K562 (cell line): ENCODE measurements around the gene HYI. TPM values are rescaled to one million over a fixed set of nuclear protein-coding genes. Genes with fewer than 3 reads are reported as not detected.

Experiments
- ATAC-seq: fragments of 200-7000 bp; cut with Tn5 transposase; 3 replicates; pipeline ENCODE4 v1.9.1; 2020; ENCODE audit warnings: moderate library complexity
- BruUV-seq: library from RNA; stranded (reverse); fragments of 400-500 nt; replicated peaks from 2 replicates; lab custom pipeline; 2021; lab: Mats Ljungman, UMichigan
- CTCF ChIA-PET: fragments of 300-600 bp; formaldehyde crosslinking; extraction: SDS; loops from one replicate; lab custom pipeline; 2021; ENCODE audit warnings: low intra/inter-chr PET ratio; lab: Yijun Ruan, JAX
- POLR2A ChIA-PET: fragments of 300-600, 350-650 bp; sonication (Branson Sonifier 250); formaldehyde crosslinking; extraction: SDS; loops from one replicate; lab custom pipeline; 2021; ENCODE audit warnings: antibody characterized with exemption, inconsistent platforms; lab: Yijun Ruan, JAX
- DNase-seq, 4 experiments: peaks; one replicate each; pipeline versions ENCODE4 v3.0.0 to v3.0.0-alpha.2; 2011 to 2018; ENCODE audit warnings: low spot score in 3 of 4, mixed read lengths in 3 of 4; ENCODE audit errors: extremely low read depth in 1 of 4
- FAIRE-seq: peaks from 2 replicates; lab custom pipeline; 2011; peaks lifted over from hg19 to GRCh38; lab: Jason Lieb, UNC
- H2AFZ ChIP-seq: 2 replicates; pipeline ENCODE4 v1.6.0; 2011; ENCODE audit warnings: low read depth, low read length, control low read depth, inconsistent platforms
- H3K27ac ChIP-seq: fragments of 200-600 bp; 3 replicates; pipeline ENCODE4 v1.8.0; 2011; ENCODE audit warnings: low read depth, mild to moderate bottlenecking, control low read depth, inconsistent platforms, low read length, moderate library complexity, mixed read lengths; ENCODE audit errors: extremely low read depth
- H3K27me3 ChIP-seq, 2 experiments: fragments of 300-600 bp in 1 of 2; 2 replicates in 1 of 2; 3 replicates in 1 of 2; pipeline versions ENCODE4 v1.6.0 to v1.8.0; 2011; ENCODE audit warnings: inconsistent platforms in 2 of 2, low read length in 2 of 2, mild to moderate bottlenecking in 1 of 2, mixed read lengths in 1 of 2, moderate library complexity in 1 of 2; ENCODE audit not compliant: control insufficient read depth in 2 of 2, insufficient read depth in 2 of 2
- H3K36me3 ChIP-seq: fragments of 300-600 bp; 3 replicates; pipeline ENCODE4 v1.8.0; 2011; ENCODE audit warnings: mild to moderate bottlenecking, low read length, inconsistent platforms; ENCODE audit not compliant: control insufficient read depth, insufficient read depth
- H3K4me1 ChIP-seq, 2 experiments: fragments of 200-600 bp in 1 of 2; replicated peaks in 1 of 2; 2 replicates in 1 of 2; 3 replicates in 1 of 2; pipeline versions ENCODE4 v1.5.1 to v1.8.0; 2011; ENCODE audit warnings: inconsistent platforms in 2 of 2, low read length in 2 of 2, mild to moderate bottlenecking in 1 of 2, mixed read lengths in 1 of 2, moderate library complexity in 1 of 2; ENCODE audit not compliant: control insufficient read depth in 2 of 2, insufficient read depth in 2 of 2
- H3K4me2 ChIP-seq: 2 replicates; pipeline ENCODE4 v1.6.1; 2011; ENCODE audit warnings: low read length, control low read depth, inconsistent platforms, mixed read lengths; ENCODE audit not compliant: insufficient read depth
- H3K4me3 ChIP-seq: fragments of 200-600 bp; sonication (generic), shearing (Covaris generic); 2 replicates; pipeline ENCODE4 v1.5.1; 2016; ENCODE audit warnings: control low read depth, inconsistent platforms
- H3K79me2 ChIP-seq: fragments of 200-600 bp; 3 replicates; pipeline ENCODE4 v1.8.0; 2011; ENCODE audit warnings: low read length, inconsistent platforms; ENCODE audit not compliant: control insufficient read depth, insufficient read depth
- H3K9ac ChIP-seq, 2 experiments: 2 replicates each; pipeline versions ENCODE4 v1.6.0 to v1.6.1; 2011; ENCODE audit warnings: low read depth in 2 of 2, low read length in 2 of 2, control low read depth in 1 of 2, inconsistent platforms in 1 of 2, mild to moderate bottlenecking in 1 of 2, mixed read lengths in 1 of 2; ENCODE audit not compliant: insufficient read depth in 1 of 2
- H3K9me1 ChIP-seq: one replicate; pipeline ENCODE4 v1.6.0; 2011; ENCODE audit warnings: inconsistent platforms, mild to moderate bottlenecking, low read length, moderate library complexity; ENCODE audit not compliant: control insufficient read depth, insufficient read depth
- H3K9me3 ChIP-seq: replicated peaks from 2 replicates; pipeline ENCODE4 v1.5.1; 2011; ENCODE audit warnings: low read depth, low read length, inconsistent platforms; ENCODE audit not compliant: control insufficient read depth, insufficient read depth
- H4K20me1 ChIP-seq: replicated peaks from 2 replicates; pipeline ENCODE4 v1.6.1; 2011; ENCODE audit warnings: low read length, inconsistent platforms, mixed read lengths; ENCODE audit not compliant: control insufficient read depth, insufficient read depth
- ASH1L ChIP-seq: fragments of 450-650 bp; IDR thresholded peaks from 2 replicates; pipeline ENCODE4 v1.6.1; 2018; ENCODE audit warnings: borderline replicate concordance, mild to moderate bottlenecking, low read depth; ENCODE audit not compliant: partially characterized antibody
- CBFA2T2 ChIP-seq: fragments of 450-650 bp; conservative IDR thresholded peaks from 2 replicates; pipeline ENCODE4 v1.6.1; 2017; ENCODE audit warnings: mild to moderate bottlenecking
- CGGBP1 ChIP-seq: fragments of 250-450 bp; sonication (Bioruptor Pico); IDR thresholded peaks from 2 replicates; pipeline ENCODE4 v1.9.0; 2021; ENCODE audit warnings: mild to moderate bottlenecking
- DEAF1 ChIP-seq: fragments of 450-650 bp; formaldehyde crosslinking; IDR thresholded peaks from 2 replicates; pipeline ENCODE4 v1.4.0; 2020; ENCODE audit warnings: mild to moderate bottlenecking, moderate library complexity
- FOSL1 ChIP-seq: fragments of 200-800 bp; sonication (Bioruptor generic); conservative IDR thresholded peaks from 2 replicates; pipeline ENCODE4 v1.6.1; 2016; ENCODE audit warnings: missing genetic modification characterization, missing compliant biosample characterization
- FOXP1 ChIP-seq: sonication (generic); formaldehyde crosslinking; IDR thresholded peaks from 2 replicates; pipeline ENCODE4 v1.8.0; 2022; ENCODE audit warnings: mild to moderate bottlenecking, missing genetic modification reagents
- GATAD2B ChIP-seq: fragments of 450-650 bp; IDR thresholded peaks from 2 replicates; pipeline ENCODE4 v1.6.1; 2017; ENCODE audit warnings: mild to moderate bottlenecking, borderline replicate concordance
- HINFP ChIP-seq: fragments of 450-650 bp; conservative IDR thresholded peaks from 2 replicates; pipeline ENCODE4 v1.6.1; 2016; ENCODE audit warnings: missing genetic modification characterization, low read depth, mild to moderate bottlenecking, control low read depth, missing compliant biosample characterization
- HMGN3 ChIP-seq: IDR thresholded peaks from 2 replicates; pipeline ENCODE4 v1.6.1; 2011; ENCODE audit warnings: borderline replicate concordance, low read depth, mild to moderate bottlenecking, mixed read lengths, low read length; ENCODE audit not compliant: insufficient read length; ENCODE audit errors: extremely low read depth
- HNRNPK ChIP-seq: fragments of 200-400 bp; formaldehyde crosslinking; IDR thresholded peaks from one replicate; pipeline ENCODE4 v1.6.1; 2018; ENCODE audit warnings: mild to moderate bottlenecking, low read depth, low read length; ENCODE audit not compliant: poor library complexity, severe bottlenecking
- NCOA6 ChIP-seq: fragments of 450-650 bp; IDR thresholded peaks from 2 replicates; pipeline ENCODE4 v1.6.1; 2017; ENCODE audit warnings: mild to moderate bottlenecking
- NFE2 ChIP-seq: IDR thresholded peaks from 2 replicates; pipeline ENCODE4 v1.6.1; 2014; ENCODE audit warnings: antibody characterized with exemption, low read depth
- RBM14 ChIP-seq: fragments of 200-400 bp; formaldehyde crosslinking; IDR thresholded peaks from 2 replicates; pipeline ENCODE4 v1.6.1; 2018; ENCODE audit warnings: low read depth, mild to moderate bottlenecking, low read length, moderate library complexity, borderline replicate concordance; ENCODE audit not compliant: insufficient read depth
- ZNF589 ChIP-seq: fragments of 200-800 bp; sonication (Bioruptor generic); IDR thresholded peaks from 2 replicates; pipeline ENCODE4 v1.6.1; 2016; ENCODE audit warnings: low read depth, missing genetic modification characterization, missing compliant biosample characterization
- ZNF77 ChIP-seq: fragments of 250-450 bp; sonication (Bioruptor Pico); IDR thresholded peaks from 2 replicates; pipeline ENCODE4 v1.5.0; 2020
- WGBS: fragments of 100-300 bp; shearing (Covaris generic); methylation state at CpG from one replicate; pipeline ENCODE4 v1.1.6; 2016; ENCODE audit warnings: low coverage, mixed read lengths; ENCODE audit not compliant: insufficient coverage; ENCODE audit errors: missing lambda C conversion rate; 5-methylcytosine and 5-hydroxymethylcytosine counted together
- in situ Hi-C: fragments of 300-500 bp; cut with MboI; formaldehyde crosslinking; loops from 4 replicates; pipeline ENCODE4 v1.15.0; 2018; ENCODE audit warnings: inconsistent platforms, mixed read lengths
- intact Hi-C: fragments of 100-400 bp; cut with micrococcal nuclease; formaldehyde crosslinking; loops from 2 replicates; pipeline ENCODE4 v1.14.2; 2022
- polyA plus RNA-seq, 8 experiments: library from polyadenylated mRNA; depleted of rRNA in 4 of 8; stranded (reverse) in 5 of 8; unstranded in 3 of 8; fragments of >200 nt; fragmentation: Nextera tagmentation in 2 of 8; fragmentation: Illumina TruSeq in 1 of 8; extraction: Ambion mirVana in 2 of 8; extraction: Trizol in 1 of 8; gene quantifications; 2 replicates each; pipeline versions ENCODE4 v1.2.1 to v1.2.3, GENCODE V29; 2011 to 2014; ENCODE audit warnings: inconsistent platforms in 1 of 8, missing spikeins in 1 of 8
- total RNA-seq, 7 experiments: library from RNA; depleted of rRNA in 6 of 7; stranded (reverse); fragments of >200 nt in 6 of 7; fragmentation: Illumina TruSeq in 2 of 7; extraction: Trizol in 2 of 7; gene quantifications; 2 replicates each; pipeline versions ENCODE4 v1.2.1 to v1.2.3, GENCODE V29; 2011 to 2021; ENCODE audit warnings: low replicate concordance in 1 of 7

HYI gene
- total and polyA plus RNA-seq, 9 of the 15 experiments (the other 6 are each of a cell fraction or from before 2014, with no cell fraction given) = 0.04 to 4.1 (median 1.4) TPM; not detected in 1

- TF ChIP-seq FOXP1 = no peak
- TF ChIP-seq, all 486 proteins: peak for 0
Observed at GRCh38 chr1:43421976-43422750, 31.6 kb downstream of the HYI start (continued).

- peaks cover 5% of the 10 kb centered on the region for H3K9me1 ChIP-seq
- H3K9ac ChIP-seq = no peak overlapping the region
- H3K4me3 ChIP-seq = no peak overlapping the region
- DNase-seq (no peak), FAIRE-seq (no peak), ATAC-seq (no peak)
- POLR2A ChIA-PET = interaction anchor here (0.7 to 1.1 kb wide), 2 partner anchors 14 to 20 kb away, joined by 3 read pairs; no protein-coding TSS in a partner anchor
- in situ Hi-C loops (no loop called here), intact Hi-C loops (no loop called here)
- no peaks in the 10 kb centered on the region for H4K20me1 ChIP-seq
- H3K4me1 ChIP-seq = peaks cover 0 to 3% of the 10 kb centered on the region in 2 experiments; a peak in 1 of 5 replicates
- CTCF ChIA-PET = no interaction called here
- no peak overlapping the region for H3K27ac ChIP-seq
- no peak overlapping the region for H2AFZ ChIP-seq
- no peaks in the 10 kb centered on the region for H3K27me3 ChIP-seq
- no peaks in the 10 kb centered on the region for H3K9me3 ChIP-seq
- H3K36me3 ChIP-seq = peaks cover 77% of the 10 kb centered on the region; the same call in 2 of the 3 replicates
- no peaks in the 10 kb centered on the region for H3K79me2 ChIP-seq
- H3K4me2 ChIP-seq = no peak overlapping the region
- 73% methylated on average over 6 of the region's 6 CpGs for WGBS
- no TSS peak for BruUV-seq
- TF ChIP-seq CGGBP1 (CRISPR knock-in tag) = no peak
- no peak for TF ChIP-seq NFE2
- TF ChIP-seq HINFP = no peak
- no peak for TF ChIP-seq CBFA2T2
- TF ChIP-seq DEAF1 = no peak
- TF ChIP-seq HMGN3 = no peak
- no peak for TF ChIP-seq RBM14
- no peak for TF ChIP-seq GATAD2B
- TF ChIP-seq ZNF589 (CRISPR knock-in tag) = no peak
- TF ChIP-seq ZNF77 (CRISPR knock-in tag) = no peak
- TF ChIP-seq ASH1L = no peak
- no peak for TF ChIP-seq NCOA6
- no peak for TF ChIP-seq HNRNPK
- TF ChIP-seq FOSL1 (tag) = no peak
Observed at GRCh38 chr1:43421396-43421795, 32.3 kb downstream of the HYI start.
